Liver (tissue), 9 donors: ENCODE measurements around the gene PCDH15. TPM values are rescaled to one million over a fixed set of nuclear protein-coding genes. Genes with fewer than 3 reads are reported as not detected.

ENCODE experiments used
- DNase-seq: peaks from one replicate; pipeline ENCODE4 v3.0.0-alpha.2; 2017; ENCODE audit warnings: low spot score
- H3K27ac ChIP-seq, 2 donors: one replicate each; pipeline ENCODE4 v1.7.0; 2013; ENCODE audit warnings: inconsistent platforms in 2 of 2, low read length in 2 of 2, control low read depth in 1 of 2, low read depth in 1 of 2, mild to moderate bottlenecking in 1 of 2
- H3K27me3 ChIP-seq, 4 donors: one replicate each; pipeline versions ENCODE4 v1.6.1 to v1.7.0; 2013; ENCODE audit warnings: low read length in 3 of 4, inconsistent platforms in 1 of 4, mild to moderate bottlenecking in 1 of 4, moderate library complexity in 1 of 4; ENCODE audit not compliant: control insufficient read depth in 4 of 4, insufficient read depth in 4 of 4
- H3K36me3 ChIP-seq, 4 donors: one replicate each; pipeline versions ENCODE4 v1.6.1 to v1.7.0; 2013; ENCODE audit warnings: low read length in 3 of 4, mild to moderate bottlenecking in 3 of 4, low read depth in 1 of 4, moderate library complexity in 1 of 4; ENCODE audit not compliant: control insufficient read depth in 4 of 4, insufficient read depth in 3 of 4
- H3K4me1 ChIP-seq, 4 donors: one replicate each; pipeline versions ENCODE4 v1.6.1 to v1.7.0; 2013; ENCODE audit warnings: low read length in 3 of 4, mild to moderate bottlenecking in 3 of 4, moderate library complexity in 1 of 4; ENCODE audit not compliant: control insufficient read depth in 4 of 4, insufficient read depth in 4 of 4
- H3K4me3 ChIP-seq, 3 donors: one replicate each; pipeline versions ENCODE4 v1.6.1 to v1.7.0; 2013; ENCODE audit warnings: low read length in 3 of 3, control low read depth in 1 of 3, low read depth in 1 of 3, mild to moderate bottlenecking in 1 of 3
- H3K9ac ChIP-seq, 2 donors: one replicate each; pipeline ENCODE4 v1.7.0; 2013; ENCODE audit warnings: low read length in 2 of 2, mild to moderate bottlenecking in 2 of 2, moderate library complexity in 2 of 2, control low read depth in 1 of 2, low read depth in 1 of 2
- H3K9me3 ChIP-seq, 4 donors: one replicate each; pipeline versions ENCODE4 v1.6.1 to v1.7.0; 2013; ENCODE audit warnings: low read length in 3 of 4; ENCODE audit not compliant: control insufficient read depth in 4 of 4
- EGR1 ChIP-seq, 2 donors: IDR thresholded peaks; 2 replicates each; pipeline ENCODE4 v1.6.1; 2016 to 2018; ENCODE audit warnings: antibody characterized with exemption in 2 of 2, low read depth in 2 of 2
- FOXA1 ChIP-seq: IDR thresholded peaks from 2 replicates; pipeline ENCODE4 v1.6.1; 2016; ENCODE audit warnings: antibody characterized with exemption
- FOXA2 ChIP-seq: IDR thresholded peaks from 2 replicates; pipeline ENCODE4 v1.6.1; 2016; ENCODE audit warnings: antibody characterized with exemption
- GABPA ChIP-seq, 2 donors: IDR thresholded peaks in 1 of 2; conservative IDR thresholded peaks in 1 of 2; 2 replicates each; pipeline ENCODE4 v1.6.1; 2016; ENCODE audit warnings: antibody characterized with exemption in 2 of 2, mild to moderate bottlenecking in 1 of 2, moderate library complexity in 1 of 2
- HNF4A ChIP-seq, 2 donors: conservative IDR thresholded peaks; 2 replicates each; pipeline ENCODE4 v1.6.1; 2016; ENCODE audit warnings: antibody characterized with exemption in 2 of 2, mild to moderate bottlenecking in 2 of 2
- HNF4G ChIP-seq: IDR thresholded peaks from 2 replicates; pipeline ENCODE4 v1.6.1; 2016; ENCODE audit warnings: antibody characterized with exemption
- JUND ChIP-seq, 2 donors: IDR thresholded peaks; 2 replicates each; pipeline ENCODE4 v1.6.1; 2016; ENCODE audit warnings: antibody characterized with exemption in 2 of 2
- NR2F2 ChIP-seq: IDR thresholded peaks from 2 replicates; pipeline ENCODE4 v1.6.1; 2016; ENCODE audit warnings: antibody characterized with exemption
- RAD21 ChIP-seq, 2 donors: IDR thresholded peaks; 2 replicates each; pipeline ENCODE4 v1.6.1; 2016; ENCODE audit warnings: antibody characterized with exemption in 2 of 2, mild to moderate bottlenecking in 2 of 2
- RXRA ChIP-seq, 2 donors: IDR thresholded peaks; 2 replicates each; pipeline ENCODE4 v1.6.1; 2017 to 2018; ENCODE audit warnings: antibody characterized with exemption in 2 of 2, mild to moderate bottlenecking in 1 of 2
- SP1 ChIP-seq: IDR thresholded peaks from 2 replicates; pipeline ENCODE4 v1.6.1; 2018; ENCODE audit warnings: antibody characterized with exemption, mild to moderate bottlenecking
- TAF1 ChIP-seq: conservative IDR thresholded peaks from 2 replicates; pipeline ENCODE4 v1.6.1; 2016; ENCODE audit warnings: antibody characterized with exemption, mild to moderate bottlenecking
- YY1 ChIP-seq: IDR thresholded peaks from 2 replicates; pipeline ENCODE4 v1.6.1; 2016; ENCODE audit warnings: antibody characterized with exemption, mild to moderate bottlenecking
- WGBS: extraction: QIAGEN DNeasy Blood & Tissue Kit; methylation state at CpG from one replicate; pipeline ENCODE4 v1.1.7; 2013; 5-methylcytosine and 5-hydroxymethylcytosine counted together
- polyA plus RNA-seq, 2 donors: library from polyadenylated mRNA; stranded (reverse) in 1 of 2; unstranded in 1 of 2; fragments of 200-250 nt in 1 of 2; fragments of >200 nt in 1 of 2; fragmentation: Nextera tagmentation in 1 of 2; extraction: Ambion mirVana in 1 of 2; gene quantifications; one replicate each; pipeline versions ENCODE4 v1.2.1 to v1.2.3, GENCODE V29; 2013 to 2015
- total RNA-seq, 2 donors: library from RNA; depleted of rRNA; stranded (reverse); fragments of >200 nt; gene quantifications; one replicate each; pipeline ENCODE4 v1.2.3, GENCODE V29; 2014
- TF ChIP-seq, protein P1 (sequence below): IDR thresholded peaks from 2 replicates; pipeline ENCODE4 v1.6.1; 2016; ENCODE audit warnings: antibody characterized with exemption
- TF ChIP-seq, protein P2 (sequence below): IDR thresholded peaks from 2 replicates; pipeline ENCODE4 v1.6.1; 2016; ENCODE audit warnings: antibody characterized with exemption, mild to moderate bottlenecking
- TF ChIP-seq, protein P3 (sequence below): fragments of 150-350 bp; IDR thresholded peaks from 2 replicates; pipeline ENCODE4 v1.5.1; 2017; ENCODE audit warnings: improper control_type of control experiment, low read depth, low read length; ENCODE audit not compliant: missing input control
- donor health status: healthy.
- donor health status: healthy.
- donor health status: healthy.
- donor health status: healthy.
- donor health status: healthy.

Gene PCDH15
- total and polyA plus RNA-seq, 4 donors, result 0.05 TPM; not detected in 3

DNA sequence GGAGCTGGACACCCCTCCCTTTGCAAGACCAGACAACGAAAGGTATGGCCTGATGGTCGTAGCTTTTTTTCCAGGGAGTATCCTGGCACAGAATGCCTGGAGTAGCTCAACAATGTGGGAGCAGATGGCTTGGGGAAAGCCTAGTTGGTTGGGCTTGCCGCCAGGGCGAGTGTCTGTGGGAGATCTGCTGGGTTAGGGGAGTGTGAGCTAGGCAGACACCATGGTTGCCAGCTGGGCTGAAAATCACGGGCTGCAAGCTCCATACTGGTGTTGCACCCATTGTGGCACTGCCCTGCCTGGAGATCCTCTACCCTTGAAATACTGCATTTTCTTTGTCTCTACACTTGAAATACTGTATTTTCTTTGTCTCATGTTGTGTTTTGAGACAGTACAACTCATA is 538.3 kb downstream of the PCDH15 start:
- no peaks in the 10 kb centered on the region for H3K36me3 ChIP-seq
- H3K4me3 ChIP-seq, result no peak overlapping the region
- H3K9ac ChIP-seq, result no peak overlapping the region
- no peak overlapping the region for H3K27ac ChIP-seq
- no peak for DNase-seq
- no peaks in the 10 kb centered on the region for H3K4me1 ChIP-seq
- TF ChIP-seq, protein P1, sequence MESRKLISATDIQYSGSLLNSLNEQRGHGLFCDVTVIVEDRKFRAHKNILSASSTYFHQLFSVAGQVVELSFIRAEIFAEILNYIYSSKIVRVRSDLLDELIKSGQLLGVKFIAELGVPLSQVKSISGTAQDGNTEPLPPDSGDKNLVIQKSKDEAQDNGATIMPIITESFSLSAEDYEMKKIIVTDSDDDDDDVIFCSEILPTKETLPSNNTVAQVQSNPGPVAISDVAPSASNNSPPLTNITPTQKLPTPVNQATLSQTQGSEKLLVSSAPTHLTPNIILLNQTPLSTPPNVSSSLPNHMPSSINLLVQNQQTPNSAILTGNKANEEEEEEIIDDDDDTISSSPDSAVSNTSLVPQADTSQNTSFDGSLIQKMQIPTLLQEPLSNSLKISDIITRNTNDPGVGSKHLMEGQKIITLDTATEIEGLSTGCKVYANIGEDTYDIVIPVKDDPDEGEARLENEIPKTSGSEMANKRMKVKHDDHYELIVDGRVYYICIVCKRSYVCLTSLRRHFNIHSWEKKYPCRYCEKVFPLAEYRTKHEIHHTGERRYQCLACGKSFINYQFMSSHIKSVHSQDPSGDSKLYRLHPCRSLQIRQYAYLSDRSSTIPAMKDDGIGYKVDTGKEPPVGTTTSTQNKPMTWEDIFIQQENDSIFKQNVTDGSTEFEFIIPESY, result no peak
- no peak for TF ChIP-seq TAF1
- TF ChIP-seq RXRA (IDR thresholded peaks at IDR 0.05), result no peak
- 81% methylated on average over 5 of the region's 5 CpGs for WGBS
- H3K9me3 ChIP-seq, result no peaks in the 10 kb centered on the region
- no peaks in the 10 kb centered on the region for H3K27me3 ChIP-seq

DNA sequence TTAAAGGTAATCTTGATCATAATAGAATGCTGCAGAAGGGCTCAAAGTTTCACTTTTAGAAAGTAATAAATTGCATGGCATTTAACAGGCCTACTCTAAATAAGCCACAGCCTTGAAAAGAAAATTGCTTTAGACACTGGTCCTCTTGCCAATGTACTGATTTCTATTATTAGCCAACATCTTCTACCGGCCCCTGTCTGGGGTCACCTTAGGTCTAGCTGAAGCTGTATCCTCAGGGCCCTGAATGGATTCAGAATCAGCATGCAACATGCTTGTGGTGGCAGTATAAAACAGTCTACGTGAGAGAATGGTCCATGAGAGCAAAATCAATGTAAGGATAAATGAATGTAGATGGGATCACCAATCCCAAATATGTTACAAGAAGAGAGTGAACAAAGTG is 541.9 kb downstream of the PCDH15 start:
- Histone ChIP-seq H3K9ac (no peak overlapping the region), H3K9me3 (no peaks in the 10 kb centered on the region), H3K27ac (no peak overlapping the region), H3K36me3 (no peaks in the 10 kb centered on the region), H3K4me3 (no peak overlapping the region), H3K27me3 (no peaks in the 10 kb centered on the region), H3K4me1 (no peaks in the 10 kb centered on the region)
- TF ChIP-seq, protein P2, sequence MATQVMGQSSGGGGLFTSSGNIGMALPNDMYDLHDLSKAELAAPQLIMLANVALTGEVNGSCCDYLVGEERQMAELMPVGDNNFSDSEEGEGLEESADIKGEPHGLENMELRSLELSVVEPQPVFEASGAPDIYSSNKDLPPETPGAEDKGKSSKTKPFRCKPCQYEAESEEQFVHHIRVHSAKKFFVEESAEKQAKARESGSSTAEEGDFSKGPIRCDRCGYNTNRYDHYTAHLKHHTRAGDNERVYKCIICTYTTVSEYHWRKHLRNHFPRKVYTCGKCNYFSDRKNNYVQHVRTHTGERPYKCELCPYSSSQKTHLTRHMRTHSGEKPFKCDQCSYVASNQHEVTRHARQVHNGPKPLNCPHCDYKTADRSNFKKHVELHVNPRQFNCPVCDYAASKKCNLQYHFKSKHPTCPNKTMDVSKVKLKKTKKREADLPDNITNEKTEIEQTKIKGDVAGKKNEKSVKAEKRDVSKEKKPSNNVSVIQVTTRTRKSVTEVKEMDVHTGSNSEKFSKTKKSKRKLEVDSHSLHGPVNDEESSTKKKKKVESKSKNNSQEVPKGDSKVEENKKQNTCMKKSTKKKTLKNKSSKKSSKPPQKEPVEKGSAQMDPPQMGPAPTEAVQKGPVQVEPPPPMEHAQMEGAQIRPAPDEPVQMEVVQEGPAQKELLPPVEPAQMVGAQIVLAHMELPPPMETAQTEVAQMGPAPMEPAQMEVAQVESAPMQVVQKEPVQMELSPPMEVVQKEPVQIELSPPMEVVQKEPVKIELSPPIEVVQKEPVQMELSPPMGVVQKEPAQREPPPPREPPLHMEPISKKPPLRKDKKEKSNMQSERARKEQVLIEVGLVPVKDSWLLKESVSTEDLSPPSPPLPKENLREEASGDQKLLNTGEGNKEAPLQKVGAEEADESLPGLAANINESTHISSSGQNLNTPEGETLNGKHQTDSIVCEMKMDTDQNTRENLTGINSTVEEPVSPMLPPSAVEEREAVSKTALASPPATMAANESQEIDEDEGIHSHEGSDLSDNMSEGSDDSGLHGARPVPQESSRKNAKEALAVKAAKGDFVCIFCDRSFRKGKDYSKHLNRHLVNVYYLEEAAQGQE, result no peak
- TF ChIP-seq JUND (IDR thresholded peaks at IDR 0.05), result no peak
- TF ChIP-seq SP1, result no peak
- no peak for TF ChIP-seq HNF4G
- no peak for TF ChIP-seq NR2F2
- no peak for TF ChIP-seq HNF4A (conservative IDR thresholded peaks at IDR 0.05)
- TF ChIP-seq YY1, result no peak
- TF ChIP-seq FOXA2, result no peak
- no peak for TF ChIP-seq EGR1 (IDR thresholded peaks at IDR 0.05; ENCODE audit: low read depth in 2 of 2)
- TF ChIP-seq RXRA (IDR thresholded peaks at IDR 0.05), result no peak
- TF ChIP-seq, protein P3, sequence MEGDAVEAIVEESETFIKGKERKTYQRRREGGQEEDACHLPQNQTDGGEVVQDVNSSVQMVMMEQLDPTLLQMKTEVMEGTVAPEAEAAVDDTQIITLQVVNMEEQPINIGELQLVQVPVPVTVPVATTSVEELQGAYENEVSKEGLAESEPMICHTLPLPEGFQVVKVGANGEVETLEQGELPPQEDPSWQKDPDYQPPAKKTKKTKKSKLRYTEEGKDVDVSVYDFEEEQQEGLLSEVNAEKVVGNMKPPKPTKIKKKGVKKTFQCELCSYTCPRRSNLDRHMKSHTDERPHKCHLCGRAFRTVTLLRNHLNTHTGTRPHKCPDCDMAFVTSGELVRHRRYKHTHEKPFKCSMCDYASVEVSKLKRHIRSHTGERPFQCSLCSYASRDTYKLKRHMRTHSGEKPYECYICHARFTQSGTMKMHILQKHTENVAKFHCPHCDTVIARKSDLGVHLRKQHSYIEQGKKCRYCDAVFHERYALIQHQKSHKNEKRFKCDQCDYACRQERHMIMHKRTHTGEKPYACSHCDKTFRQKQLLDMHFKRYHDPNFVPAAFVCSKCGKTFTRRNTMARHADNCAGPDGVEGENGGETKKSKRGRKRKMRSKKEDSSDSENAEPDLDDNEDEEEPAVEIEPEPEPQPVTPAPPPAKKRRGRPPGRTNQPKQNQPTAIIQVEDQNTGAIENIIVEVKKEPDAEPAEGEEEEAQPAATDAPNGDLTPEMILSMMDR, result no peak
- TF ChIP-seq TAF1, result no peak
- TF ChIP-seq, protein P1, result no peak
- no peak for TF ChIP-seq RAD21 (IDR thresholded peaks at IDR 0.05)
- no peak for TF ChIP-seq GABPA (IDR thresholded peaks at IDR 0.05 in 1 of 2, conservative IDR thresholded peaks at IDR 0.05 in 1 of 2)
- no peak for TF ChIP-seq FOXA1
- DNase-seq, result no peak
- 61% methylated on average over 2 of the region's 2 CpGs for WGBS
